ENCODE data around the gene PALLD. TPM values are rescaled to one million over a fixed set of nuclear protein-coding genes. Genes with fewer than 3 reads are reported as not detected.

Gene PALLD
- polyA plus RNA-seq, 1 donor (not counting 4 experiments of a cell fraction or from before 2014, with no cell fraction given), result 136 TPM

DNA sequence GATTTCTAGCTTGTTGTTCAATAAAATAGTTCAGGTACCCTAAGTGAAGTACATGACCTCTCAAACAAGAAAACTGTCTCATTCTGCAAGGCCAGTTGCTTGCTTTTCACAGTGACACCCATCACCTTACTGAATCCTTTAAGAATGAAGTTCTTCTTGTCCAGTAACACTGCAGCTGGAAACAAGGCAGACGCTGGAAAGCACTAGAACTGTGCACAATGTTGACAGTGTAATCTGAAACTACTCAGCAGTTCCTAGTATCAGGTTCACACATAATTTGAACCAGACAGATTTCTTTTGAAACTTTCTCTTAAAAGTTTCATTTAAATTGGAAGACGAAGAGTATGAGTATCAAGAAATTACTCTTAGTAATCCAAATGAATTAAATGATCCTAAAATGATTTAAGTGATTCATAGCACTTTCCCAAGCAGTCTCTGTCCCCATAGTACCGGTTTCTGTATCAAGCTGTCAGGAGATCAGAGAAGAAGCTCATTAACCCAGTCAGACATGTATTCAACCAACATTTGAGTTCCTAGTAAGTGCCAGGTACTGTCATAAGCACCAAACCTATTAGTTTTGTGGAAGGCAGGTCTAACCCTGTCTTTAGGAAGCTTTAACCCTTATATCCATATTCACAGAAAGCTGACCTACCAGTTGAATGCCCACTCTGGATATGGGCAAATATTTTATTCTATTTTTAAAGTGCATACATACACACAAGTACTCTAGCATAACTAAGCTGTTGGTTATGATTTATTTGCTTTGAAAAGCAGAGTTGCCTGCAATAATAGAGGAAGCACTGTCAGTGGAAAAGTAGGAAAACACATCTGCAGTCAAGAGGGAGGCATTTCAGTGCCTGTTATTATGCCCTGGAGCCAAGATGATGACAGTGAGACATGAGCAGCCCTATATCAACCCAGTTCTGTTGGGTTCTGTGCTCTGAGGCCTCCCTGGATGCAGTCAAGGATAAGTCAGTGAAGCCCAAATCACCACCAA lies 63.6 kb downstream of the PALLD start:
- no peaks in the 10 kb centered on the region for H3K9me3 ChIP-seq (ENCODE audit: control insufficient read depth, low read depth, low read length)
- H3K27me3 ChIP-seq (ENCODE audit: control insufficient read depth, extremely low read depth, insufficient read depth, low read length), result no peaks in the 10 kb centered on the region
- no peak for DNase-seq (ENCODE audit: low read depth, low spot score)
- H2AFZ ChIP-seq (ENCODE audit: control insufficient read depth, low read length), result peak overlapping the region; percentile 7
- peak overlapping the region; percentile 22 for H3K27ac ChIP-seq (ENCODE audit: control insufficient read depth, insufficient read depth, low read length)
- no peaks in the 10 kb centered on the region for H3K9me1 ChIP-seq (ENCODE audit: control insufficient read depth, extremely low read depth, insufficient read depth, low read length)
- H3K9ac ChIP-seq (ENCODE audit: control insufficient read depth, extremely low read depth, insufficient read depth, low read length), result no peak overlapping the region
- no peak overlapping the region for H3K4me3 ChIP-seq (ENCODE audit: control insufficient read depth in 2 of 3, extremely low read depth in 1 of 3, insufficient read depth in 2 of 3, low read depth in 1 of 3, low read length in 3 of 3)
- TF ChIP-seq, protein P1, sequence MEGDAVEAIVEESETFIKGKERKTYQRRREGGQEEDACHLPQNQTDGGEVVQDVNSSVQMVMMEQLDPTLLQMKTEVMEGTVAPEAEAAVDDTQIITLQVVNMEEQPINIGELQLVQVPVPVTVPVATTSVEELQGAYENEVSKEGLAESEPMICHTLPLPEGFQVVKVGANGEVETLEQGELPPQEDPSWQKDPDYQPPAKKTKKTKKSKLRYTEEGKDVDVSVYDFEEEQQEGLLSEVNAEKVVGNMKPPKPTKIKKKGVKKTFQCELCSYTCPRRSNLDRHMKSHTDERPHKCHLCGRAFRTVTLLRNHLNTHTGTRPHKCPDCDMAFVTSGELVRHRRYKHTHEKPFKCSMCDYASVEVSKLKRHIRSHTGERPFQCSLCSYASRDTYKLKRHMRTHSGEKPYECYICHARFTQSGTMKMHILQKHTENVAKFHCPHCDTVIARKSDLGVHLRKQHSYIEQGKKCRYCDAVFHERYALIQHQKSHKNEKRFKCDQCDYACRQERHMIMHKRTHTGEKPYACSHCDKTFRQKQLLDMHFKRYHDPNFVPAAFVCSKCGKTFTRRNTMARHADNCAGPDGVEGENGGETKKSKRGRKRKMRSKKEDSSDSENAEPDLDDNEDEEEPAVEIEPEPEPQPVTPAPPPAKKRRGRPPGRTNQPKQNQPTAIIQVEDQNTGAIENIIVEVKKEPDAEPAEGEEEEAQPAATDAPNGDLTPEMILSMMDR (optimal IDR thresholded peaks at IDR 0.05 in 1 of 3, IDR thresholded peaks at IDR 0.05 in 1 of 3, conservative IDR thresholded peaks at IDR 0.05 in 1 of 3; ENCODE audit: extremely low read depth in 1 of 3, insufficient read depth in 2 of 3, low read length in 3 of 3), result no peak
- TF ChIP-seq EZH2 (IDR thresholded peaks at IDR 0.05; ENCODE audit: low read length), result no peak
- FAIRE-seq, result peak; percentile 29
- H4K20me1 ChIP-seq (ENCODE audit: control insufficient read depth, extremely low read depth, insufficient read depth, low read length), result no peaks in the 10 kb centered on the region
- peaks cover 35% of the 10 kb centered on the region for H3K4me1 ChIP-seq (ENCODE audit: control insufficient read depth, extremely low read depth, insufficient read depth, low read length)
- no peak overlapping the region for H3K4me2 ChIP-seq (ENCODE audit: control insufficient read depth, extremely low read depth, insufficient read depth, low read depth, low read length)
- H3K79me2 ChIP-seq (ENCODE audit: control insufficient read depth, insufficient read depth, low read length), result no peaks in the 10 kb centered on the region
- dilution Hi-C loops (cut with MboI; ENCODE audit: extremely low pct_ligation_motif_present, low sequenced_read_pairs), result no loop called here
- no peaks in the 10 kb centered on the region for H3K36me3 ChIP-seq (ENCODE audit: control insufficient read depth in 2 of 2, extremely low read depth in 1 of 2, insufficient read depth in 2 of 2, low read length in 2 of 2)

- Histone ChIP-seq H3K9ac (ENCODE audit: control insufficient read depth, extremely low read depth, insufficient read depth, low read length) (no peak overlapping the region), H3K36me3 (ENCODE audit: control insufficient read depth in 2 of 2, extremely low read depth in 1 of 2, insufficient read depth in 2 of 2, low read length in 2 of 2) (no peaks in the 10 kb centered on the region), H3K27ac (ENCODE audit: control insufficient read depth, insufficient read depth, low read length) (no peak overlapping the region), H3K4me3 (ENCODE audit: control insufficient read depth in 2 of 3, extremely low read depth in 1 of 3, insufficient read depth in 2 of 3, low read depth in 1 of 3, low read length in 3 of 3) (no peak overlapping the region), H3K9me1 (ENCODE audit: control insufficient read depth, extremely low read depth, insufficient read depth, low read length) (no peaks in the 10 kb centered on the region), H3K4me2 (ENCODE audit: control insufficient read depth, extremely low read depth, insufficient read depth, low read depth, low read length) (no peak overlapping the region), H4K20me1 (ENCODE audit: control insufficient read depth, extremely low read depth, insufficient read depth, low read length) (no peaks in the 10 kb centered on the region), H3K9me3 (ENCODE audit: control insufficient read depth, low read depth, low read length) (no peaks in the 10 kb centered on the region), H3K79me2 (ENCODE audit: control insufficient read depth, insufficient read depth, low read length) (no peaks in the 10 kb centered on the region), H2AFZ (ENCODE audit: control insufficient read depth, low read length) (peak overlapping the region; percentile 59), H3K27me3 (ENCODE audit: control insufficient read depth, extremely low read depth, insufficient read depth, low read length) (no peaks in the 10 kb centered on the region), H3K4me1 (ENCODE audit: control insufficient read depth, extremely low read depth, insufficient read depth, low read length) (peaks cover 35% of the 10 kb centered on the region)
- no peak for TF ChIP-seq EZH2 (IDR thresholded peaks at IDR 0.05; ENCODE audit: low read length)
- TF ChIP-seq, protein P1 (optimal IDR thresholded peaks at IDR 0.05 in 1 of 3, IDR thresholded peaks at IDR 0.05 in 1 of 3, conservative IDR thresholded peaks at IDR 0.05 in 1 of 3; ENCODE audit: extremely low read depth in 1 of 3, insufficient read depth in 2 of 3, low read length in 3 of 3), result no peak
- DNase-seq (ENCODE audit: low read depth, low spot score) (no peak), FAIRE-seq (no peak)
- dilution Hi-C loops (cut with MboI; ENCODE audit: extremely low pct_ligation_motif_present, low sequenced_read_pairs), result no loop called here
Observed at GRCh38 chr4:168562041-168562571, 65.3 kb downstream of the PALLD start.

Data from keratinocyte (primary cell).